Ectodermal cell (in vitro differentiated cells): ENCODE measurements around the gene DPCD.

Source experiments
- H3K27ac ChIP-seq: 2 replicates; pipeline ENCODE4 v1.7.0; 2013; ENCODE audit warnings: mild to moderate bottlenecking, low read depth, low read length; ENCODE audit not compliant: insufficient read depth, poor library complexity, severe bottlenecking
- H3K27me3 ChIP-seq: 2 replicates; pipeline ENCODE4 v1.7.0; 2013; ENCODE audit warnings: mild to moderate bottlenecking, low read length; ENCODE audit not compliant: insufficient read depth, control insufficient read depth, poor library complexity, severe bottlenecking
- H3K36me3 ChIP-seq: one replicate; pipeline ENCODE4 v1.7.0; 2013; ENCODE audit warnings: low read length; ENCODE audit not compliant: control insufficient read depth, insufficient read depth
- H3K4me1 ChIP-seq: one replicate; pipeline ENCODE4 v1.7.0; 2013; ENCODE audit warnings: low read length; ENCODE audit not compliant: control insufficient read depth, insufficient read depth
- H3K4me3 ChIP-seq: 2 replicates; pipeline ENCODE4 v1.7.0; 2013; ENCODE audit warnings: low read depth, low read length, control low read depth; ENCODE audit not compliant: insufficient read depth
- H3K9me3 ChIP-seq: 2 replicates; pipeline ENCODE4 v1.7.0; 2013; ENCODE audit warnings: mild to moderate bottlenecking, low read length, moderate library complexity; ENCODE audit not compliant: control insufficient read depth
- WGBS, 2 experiments: methylation state at CpG; one replicate each; pipeline ENCODE4 v1.1.7; 2013; ENCODE audit warnings: missing lambda C conversion rate in 2 of 2; 5-methylcytosine and 5-hydroxymethylcytosine counted together

The DPCD gene

GRCh38 chr10:101567165-101568006 lies 20.7 kb upstream of the DPCD start:
- Histone ChIP-seq H3K36me3 (no peaks in the 10 kb centered on the region), H3K9me3 (no peaks in the 10 kb centered on the region), H3K4me1 (peaks cover 7% of the 10 kb centered on the region), H3K27me3 (peaks cover 70% of the 10 kb centered on the region), H3K4me3 (no peak overlapping the region), H3K27ac (no peak overlapping the region)
- WGBS, 2 experiments, result 84 to 91% methylated on average over 7 of the region's 7 CpGs

GRCh38 chr10:101568054-101568745 lies 19.9 kb upstream of the DPCD start:
- Histone ChIP-seq H3K27ac (no peak overlapping the region), H3K4me3 (no peak overlapping the region), H3K9me3 (no peaks in the 10 kb centered on the region), H3K4me1 (peaks cover 7% of the 10 kb centered on the region), H3K27me3 (peaks cover 75% of the 10 kb centered on the region), H3K36me3 (no peaks in the 10 kb centered on the region)
- WGBS, 2 experiments, result 87 to 90% methylated on average over 17 of the region's 17 CpGs

- peaks cover 7% of the 10 kb centered on the region for H3K4me1 ChIP-seq
- 10% methylated on average over 11 of the region's 11 CpGs for WGBS, 2 experiments
- no peak overlapping the region for H3K27ac ChIP-seq
- peak overlapping the region; percentile 47 for H3K4me3 ChIP-seq
- no peaks in the 10 kb centered on the region for H3K9me3 ChIP-seq
- peaks cover 75% of the 10 kb centered on the region for H3K27me3 ChIP-seq
- no peaks in the 10 kb centered on the region for H3K36me3 ChIP-seq
These were observed 18.8 kb upstream of the DPCD start for GRCh38 chr10:101569323-101569621.

GRCh38 chr10:101569622-101570427 lies 18.3 kb upstream of the DPCD start:
- Histone ChIP-seq H3K27ac (no peak overlapping the region), H3K4me1 (peaks cover 7% of the 10 kb centered on the region), H3K36me3 (no peaks in the 10 kb centered on the region), H3K4me3 (peak overlapping the region; percentile 47), H3K9me3 (no peaks in the 10 kb centered on the region), H3K27me3 (peaks cover 75% of the 10 kb centered on the region)
- 2% methylated on average over 55 to 56 of the region's 56 CpGs for WGBS, 2 experiments

GRCh38 chr10:101570428-101571270 lies 17.5 kb upstream of the DPCD start:
- no peaks in the 10 kb centered on the region for H3K36me3 ChIP-seq
- peak overlapping the region; percentile 47 for H3K4me3 ChIP-seq
- peaks cover 7% of the 10 kb centered on the region for H3K4me1 ChIP-seq
- no peak overlapping the region for H3K27ac ChIP-seq
- no peaks in the 10 kb centered on the region for H3K9me3 ChIP-seq
- H3K27me3 ChIP-seq, result peaks cover 71% of the 10 kb centered on the region
- 21% methylated on average over 37 of the region's 37 CpGs for WGBS, 2 experiments

- no peaks in the 10 kb centered on the region for H3K36me3 ChIP-seq
- WGBS, 2 experiments, result 78 to 85% methylated on average over 8 of the region's 8 CpGs
- H3K4me1 ChIP-seq, result peaks cover 7% of the 10 kb centered on the region
- H3K27ac ChIP-seq, result no peak overlapping the region
- no peaks in the 10 kb centered on the region for H3K9me3 ChIP-seq
- peaks cover 64% of the 10 kb centered on the region for H3K27me3 ChIP-seq
- no peak overlapping the region for H3K4me3 ChIP-seq
These were observed 16.7 kb upstream of the DPCD start for GRCh38 chr10:101571271-101571925.

GRCh38 chr10:101572126-101572525 lies 16.0 kb upstream of the DPCD start:
- Histone ChIP-seq H3K4me3 (no peak overlapping the region), H3K9me3 (no peaks in the 10 kb centered on the region), H3K4me1 (peaks cover 7% of the 10 kb centered on the region), H3K27me3 (peaks cover 57% of the 10 kb centered on the region), H3K36me3 (no peaks in the 10 kb centered on the region), H3K27ac (no peak overlapping the region)
- WGBS, 2 experiments, result 92 to 94% methylated on average over 7 of the region's 7 CpGs

- WGBS, 2 experiments, result 93 to 94% methylated on average over 2 of the region's 2 CpGs
- H3K27me3 ChIP-seq, result peaks cover 50% of the 10 kb centered on the region
- H3K27ac ChIP-seq, result no peak overlapping the region
- no peaks in the 10 kb centered on the region for H3K36me3 ChIP-seq
- H3K4me1 ChIP-seq, result peaks cover 7% of the 10 kb centered on the region
- no peaks in the 10 kb centered on the region for H3K9me3 ChIP-seq
- H3K4me3 ChIP-seq, result no peak overlapping the region
These were observed 15.3 kb upstream of the DPCD start for GRCh38 chr10:101572785-101573184.
